Thyroid gland (tissue), 4 donors: ENCODE data around the gene KIAA0586.

ENCODE experiments used
- POLR2A ChIP-seq, 2 donors: fragments of 450-650 bp; IDR thresholded peaks; one replicate each; pipeline ENCODE4 v1.6.1; 2017; ENCODE audit warnings: antibody characterized with exemption in 2 of 2, mild to moderate bottlenecking in 2 of 2, moderate library complexity in 1 of 2
- TF ChIP-seq, protein P1 (sequence below), 6 experiments: fragments of 200-600 bp in 3 of 6; fragments of 450-650 bp in 3 of 6; sonication (generic) in 3 of 6; IDR thresholded peaks; one replicate each; pipeline ENCODE4 v1.5.1; 2016 to 2019; ENCODE audit warnings: antibody characterized with exemption in 6 of 6, mild to moderate bottlenecking in 2 of 6, inconsistent platforms in 1 of 6, moderate library complexity in 1 of 6

DNA sequence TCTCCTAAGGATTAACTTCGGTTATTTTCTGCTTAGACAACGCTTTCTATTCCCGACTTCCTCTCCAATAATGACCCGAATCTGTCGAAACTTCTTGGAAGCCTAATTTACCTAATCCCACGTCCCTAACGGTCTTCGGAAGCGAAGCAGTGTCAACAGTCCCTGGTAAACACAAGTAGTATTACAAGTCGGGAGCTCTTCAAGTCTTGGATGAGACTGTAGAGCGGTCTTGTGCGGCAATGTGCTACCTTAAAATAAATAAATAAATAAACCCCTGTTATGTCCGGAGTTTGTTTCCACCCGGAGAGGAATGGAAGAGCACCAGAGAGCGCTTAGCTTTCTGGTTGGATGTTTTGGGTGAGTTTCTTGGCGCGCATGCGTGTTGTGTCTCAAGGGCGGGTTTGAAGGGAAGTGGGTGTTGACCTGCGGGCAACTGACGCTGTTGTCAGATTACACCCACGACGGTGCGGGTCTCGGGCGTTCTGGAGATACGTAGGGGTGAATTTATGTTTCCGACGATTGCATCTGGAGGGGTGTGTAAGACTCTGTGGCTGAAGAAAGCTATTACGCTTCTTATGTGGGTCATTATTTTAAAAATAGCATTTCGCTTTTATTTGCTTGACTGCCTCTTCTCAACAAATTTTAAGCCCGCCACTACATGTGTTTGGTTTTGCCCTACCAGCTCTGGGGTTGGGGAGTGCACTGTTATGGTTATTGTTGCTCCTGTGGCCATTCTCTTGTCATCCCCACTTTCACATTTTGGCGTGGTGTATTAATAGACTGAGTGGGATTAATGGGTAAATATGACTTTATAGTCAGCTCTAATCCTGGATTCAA lies at the start of gene KIAA0586, which contains the start of gene TIMM9:
- TF ChIP-seq POLR2A (IDR thresholded peaks at IDR 0.05): peak in 1 of 2 donors; percentile 84
- TF ChIP-seq, protein P1, sequence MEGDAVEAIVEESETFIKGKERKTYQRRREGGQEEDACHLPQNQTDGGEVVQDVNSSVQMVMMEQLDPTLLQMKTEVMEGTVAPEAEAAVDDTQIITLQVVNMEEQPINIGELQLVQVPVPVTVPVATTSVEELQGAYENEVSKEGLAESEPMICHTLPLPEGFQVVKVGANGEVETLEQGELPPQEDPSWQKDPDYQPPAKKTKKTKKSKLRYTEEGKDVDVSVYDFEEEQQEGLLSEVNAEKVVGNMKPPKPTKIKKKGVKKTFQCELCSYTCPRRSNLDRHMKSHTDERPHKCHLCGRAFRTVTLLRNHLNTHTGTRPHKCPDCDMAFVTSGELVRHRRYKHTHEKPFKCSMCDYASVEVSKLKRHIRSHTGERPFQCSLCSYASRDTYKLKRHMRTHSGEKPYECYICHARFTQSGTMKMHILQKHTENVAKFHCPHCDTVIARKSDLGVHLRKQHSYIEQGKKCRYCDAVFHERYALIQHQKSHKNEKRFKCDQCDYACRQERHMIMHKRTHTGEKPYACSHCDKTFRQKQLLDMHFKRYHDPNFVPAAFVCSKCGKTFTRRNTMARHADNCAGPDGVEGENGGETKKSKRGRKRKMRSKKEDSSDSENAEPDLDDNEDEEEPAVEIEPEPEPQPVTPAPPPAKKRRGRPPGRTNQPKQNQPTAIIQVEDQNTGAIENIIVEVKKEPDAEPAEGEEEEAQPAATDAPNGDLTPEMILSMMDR (IDR thresholded peaks at IDR 0.05): no peak
